SU-DHL-6 (cell line): ENCODE data around the gene NKAPD1.

Experiments
- H2AFZ ChIP-seq: fragments of 200-600 bp; sonication (generic); 2 replicates; pipeline ENCODE4 v1.6.1; 2014; ENCODE audit warnings: low read depth, mild to moderate bottlenecking, moderate library complexity, mixed read lengths, antibody characterized with exemption, low read length; ENCODE audit not compliant: severe bottlenecking
- H3F3A ChIP-seq: fragments of 200-600 bp; shearing (Covaris generic); 2 replicates; pipeline ENCODE4 v1.6.0; 2016; ENCODE audit warnings: antibody characterized with exemption, mild to moderate bottlenecking; ENCODE audit not compliant: insufficient read depth
- H3K27ac ChIP-seq: fragments of 200-600 bp; sonication (generic); 2 replicates; pipeline ENCODE4 v1.5.1; 2016; ENCODE audit warnings: low read depth, mild to moderate bottlenecking, low read length, moderate library complexity, mixed read lengths
- H3K27me3 ChIP-seq: fragments of 200-600 bp; sonication (generic), shearing (Covaris generic); 2 replicates; pipeline ENCODE4 v1.6.0; 2014; ENCODE audit warnings: mild to moderate bottlenecking, low read length
- H3K36me3 ChIP-seq: fragments of 200-600 bp; sonication (generic); 2 replicates; pipeline ENCODE4 v1.6.1; 2014; ENCODE audit warnings: mild to moderate bottlenecking, low read length, mixed read lengths
- H3K4me2 ChIP-seq: fragments of 300-600, 200-600 bp; shearing (Covaris generic), sonication (generic); 2 replicates; pipeline ENCODE4 v1.6.0; 2014; ENCODE audit warnings: low read length, low read depth, mild to moderate bottlenecking; ENCODE audit not compliant: poor library complexity, severe bottlenecking
- H3K4me3 ChIP-seq: fragments of 200-600 bp; sonication (generic); 2 replicates; pipeline ENCODE4 v1.5.1; 2014; ENCODE audit warnings: antibody characterized with exemption, low read length, mild to moderate bottlenecking, mixed read lengths; ENCODE audit not compliant: insufficient read depth, poor library complexity, severe bottlenecking
- H3K79me2 ChIP-seq: fragments of 200-600 bp; sonication (generic); 2 replicates; pipeline ENCODE4 v1.6.1; 2014; ENCODE audit warnings: mild to moderate bottlenecking, low read length, moderate library complexity; ENCODE audit not compliant: insufficient read depth
- H3K9ac ChIP-seq: fragments of 200-600 bp; sonication (generic); 2 replicates; pipeline ENCODE4 v1.7.0; 2014; ENCODE audit warnings: mild to moderate bottlenecking, low read length
- H3K9me2 ChIP-seq: fragments of 200-600 bp; sonication (generic); replicated peaks from 2 replicates; pipeline ENCODE4 v1.6.1; 2014; ENCODE audit warnings: low read length; ENCODE audit not compliant: insufficient read depth
- H3K9me3 ChIP-seq: fragments of 200-600 bp; sonication (generic); 2 replicates; pipeline ENCODE4 v1.6.1; 2014; ENCODE audit warnings: low read length, mixed read lengths; ENCODE audit not compliant: insufficient read depth
- H4K20me1 ChIP-seq: fragments of 200-600 bp; sonication (generic); 2 replicates; pipeline ENCODE4 v1.6.1; 2014; ENCODE audit warnings: low read depth, mild to moderate bottlenecking, antibody characterized with exemption, low read length, moderate library complexity, mixed read lengths
- CTCF ChIP-seq: fragments of 200-600 bp; sonication (generic); IDR thresholded peaks from one replicate; pipeline ENCODE4 v1.5.1; 2017; ENCODE audit warnings: antibody characterized with exemption, mild to moderate bottlenecking, low read length, moderate library complexity; ENCODE audit not compliant: insufficient read depth, poor library complexity, severe bottlenecking
- EZH2phosphoT487 ChIP-seq: fragments of 200-600 bp; sonication (generic), shearing (Covaris generic); conservative IDR thresholded peaks from 2 replicates; pipeline ENCODE4 v1.6.1; 2018; ENCODE audit warnings: mild to moderate bottlenecking, antibody characterized with exemption, low read length, moderate library complexity, mixed read lengths

NKAPD1 gene

DNA sequence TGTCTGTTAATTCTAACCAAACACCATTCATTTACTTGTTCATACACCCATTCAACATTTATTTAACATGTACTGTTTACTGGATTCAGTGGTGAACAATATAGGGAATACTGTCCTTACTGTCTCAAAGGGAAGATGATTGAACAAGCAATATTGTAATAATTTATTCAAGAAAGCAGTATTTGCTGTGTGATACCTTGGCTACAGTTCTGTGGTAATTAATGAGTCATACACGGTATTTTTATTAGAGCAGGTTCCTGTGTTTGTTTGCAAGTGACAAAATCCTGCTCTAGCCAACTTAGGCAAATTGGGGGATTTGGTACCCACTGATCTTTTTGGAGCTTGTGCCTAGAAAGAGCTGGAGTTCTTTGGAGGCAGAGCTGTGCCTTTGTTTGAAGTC lies 16.0 kb upstream of the NKAPD1 start:
- no peak overlapping the region for H3K4me3 ChIP-seq
- H3K27me3 ChIP-seq = no peaks in the 10 kb centered on the region
- H4K20me1 ChIP-seq = no peaks in the 10 kb centered on the region
- no peak overlapping the region for H3K27ac ChIP-seq
- H3K4me2 ChIP-seq = no peak overlapping the region
- H2AFZ ChIP-seq = no peak overlapping the region
- H3K9me2 ChIP-seq = no peaks in the 10 kb centered on the region
- TF ChIP-seq EZH2phosphoT487 (no peak), CTCF (no peak)
- H3K9me3 ChIP-seq = no peaks in the 10 kb centered on the region
- H3K9ac ChIP-seq = no peak overlapping the region
- peaks cover 11% of the 10 kb centered on the region; the same call in 1 of the 2 replicates for H3K36me3 ChIP-seq
- no peaks in the 10 kb centered on the region for H3F3A ChIP-seq
- H3K79me2 ChIP-seq = no peaks in the 10 kb centered on the region

- Histone ChIP-seq H3K27ac (no peak overlapping the region), H3K9ac (no peak overlapping the region), H3K4me3 (no peak overlapping the region), H3K36me3 (peaks cover 13% of the 10 kb centered on the region; the same call in 1 of the 2 replicates), H3K9me2 (no peaks in the 10 kb centered on the region), H3K4me2 (no peak overlapping the region), H3K9me3 (no peaks in the 10 kb centered on the region), H2AFZ (no peak overlapping the region), H3F3A (peaks cover 3% of the 10 kb centered on the region; the same call in 1 of the 2 replicates), H3K27me3 (no peaks in the 10 kb centered on the region), H3K79me2 (no peaks in the 10 kb centered on the region), H4K20me1 (no peaks in the 10 kb centered on the region)
- TF ChIP-seq EZH2phosphoT487 (no peak), CTCF (no peak)
Observed at GRCh38 chr11:112062923-112063322, 11.2 kb upstream of the NKAPD1 start.

- H3K27me3 ChIP-seq = no peaks in the 10 kb centered on the region
- H3K36me3 ChIP-seq = peaks cover 24% of the 10 kb centered on the region
- H3F3A ChIP-seq = peaks cover 40% of the 10 kb centered on the region
- no peak overlapping the region for H3K27ac ChIP-seq
- H2AFZ ChIP-seq = no peak overlapping the region
- H3K79me2 ChIP-seq = peaks cover 36% of the 10 kb centered on the region
- no peaks in the 10 kb centered on the region for H3K9me3 ChIP-seq
- H3K4me3 ChIP-seq = no peak overlapping the region
- H3K9ac ChIP-seq = no peak overlapping the region
- no peak overlapping the region for H3K4me2 ChIP-seq
- H4K20me1 ChIP-seq = no peaks in the 10 kb centered on the region
- H3K9me2 ChIP-seq = no peaks in the 10 kb centered on the region
- TF ChIP-seq CTCF (no peak), EZH2phosphoT487 (no peak)
Observed at GRCh38 chr11:112082729-112083128, 8.6 kb downstream of the NKAPD1 start.
